GM19395 (cell line): ENCODE data around the gene NCAPD2.
"Not testable (repeated sequence)": the region's sequence is repeated elsewhere in the genome, so short reads cannot be mapped to it uniquely, and the experiment has no call there.

Experiments used
- ATAC-seq: cut with Tn5 transposase; IDR thresholded peaks from one replicate; pipeline ENCODE4 v1.9.1; 2021; ENCODE audit warnings: mild to moderate bottlenecking, moderate library complexity; ENCODE audit not compliant: unreplicated experiment

The NCAPD2 gene

GRCh38 chr12:6462234-6462995 lies 31.5 kb upstream of the NCAPD2 start:
- peak; percentile 31 for ATAC-seq

DNA sequence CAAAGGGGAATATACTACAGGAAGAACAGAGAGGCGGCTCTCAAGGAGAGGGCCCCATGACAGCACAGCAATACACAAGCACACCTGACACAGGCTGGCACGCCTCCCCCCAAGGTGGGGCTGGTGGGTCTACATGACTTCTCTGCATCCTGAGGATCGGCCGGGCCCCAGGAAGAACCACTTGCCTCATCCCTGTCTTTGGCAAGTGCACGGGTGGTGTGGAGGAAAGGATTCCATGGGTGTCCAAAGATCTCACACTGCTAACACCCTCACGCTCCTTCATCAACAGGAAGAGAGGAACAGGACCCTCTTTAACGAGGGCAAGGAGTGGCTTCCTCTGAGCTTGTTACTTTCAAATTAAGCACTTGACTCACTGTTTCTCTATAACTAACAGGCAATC lies 30.7 kb upstream of the NCAPD2 start:
- no peak for ATAC-seq

- ATAC-seq: no peak
Measured at GRCh38 chr12:6463858-6464257, 30.0 kb upstream of the NCAPD2 start.

DNA sequence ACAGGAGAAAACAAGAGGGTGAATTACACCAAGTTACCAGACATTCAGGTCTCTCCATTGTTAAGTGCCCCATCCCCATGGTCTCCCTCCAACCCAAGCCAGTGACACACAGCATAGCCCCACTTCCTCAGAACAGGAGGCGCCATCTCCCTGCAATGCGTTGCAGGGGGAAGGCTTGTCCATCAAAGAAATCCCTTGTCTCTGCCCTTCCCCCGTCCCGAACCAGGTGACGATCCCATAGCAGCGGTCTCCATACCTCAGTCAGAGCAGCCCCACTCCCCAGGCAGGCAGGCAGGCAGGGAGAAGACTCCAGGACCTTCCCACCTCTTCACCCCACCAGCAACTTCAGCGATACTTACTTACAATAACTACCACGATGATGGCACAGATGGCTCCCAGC lies 29.4 kb upstream of the NCAPD2 start:
- no peak for ATAC-seq

DNA sequence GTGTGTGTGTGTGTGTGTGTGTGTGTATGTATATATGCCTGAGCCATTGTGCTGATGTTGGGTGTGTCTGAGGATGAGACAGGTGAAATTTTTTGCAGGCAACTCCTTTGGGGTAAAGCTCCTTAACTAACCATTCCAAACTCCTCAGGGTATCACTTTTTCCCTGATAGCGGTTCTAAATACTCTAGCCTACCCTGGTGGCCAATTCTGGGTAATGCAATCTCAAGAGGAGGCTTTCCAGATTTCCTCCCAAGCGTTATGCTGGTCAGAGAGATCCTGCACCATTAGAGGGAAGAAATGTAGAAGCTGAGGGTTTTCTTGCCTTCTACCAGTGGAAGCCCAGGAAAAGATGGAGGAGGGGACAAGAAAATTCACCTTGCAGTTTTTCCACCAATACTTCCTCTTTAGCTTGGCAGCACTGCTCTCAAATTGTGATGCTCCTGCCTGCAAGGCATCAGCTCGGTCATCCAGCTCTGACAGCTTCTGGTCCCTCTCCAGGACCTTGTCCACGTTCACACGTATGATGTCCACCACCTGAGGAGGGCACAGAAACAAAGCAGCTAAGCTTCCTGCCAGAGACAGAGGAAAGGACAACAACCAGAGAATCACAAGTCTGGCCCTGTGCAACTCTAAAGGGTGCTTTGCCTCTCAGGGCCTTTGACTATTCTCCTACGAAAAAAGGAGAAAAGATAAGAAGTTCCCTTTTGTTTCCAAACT lies 28.3 kb upstream of the NCAPD2 start:
- no peak for ATAC-seq

- no peak for ATAC-seq
Measured at GRCh38 chr12:6466184-6466573, 27.7 kb upstream of the NCAPD2 start.

DNA sequence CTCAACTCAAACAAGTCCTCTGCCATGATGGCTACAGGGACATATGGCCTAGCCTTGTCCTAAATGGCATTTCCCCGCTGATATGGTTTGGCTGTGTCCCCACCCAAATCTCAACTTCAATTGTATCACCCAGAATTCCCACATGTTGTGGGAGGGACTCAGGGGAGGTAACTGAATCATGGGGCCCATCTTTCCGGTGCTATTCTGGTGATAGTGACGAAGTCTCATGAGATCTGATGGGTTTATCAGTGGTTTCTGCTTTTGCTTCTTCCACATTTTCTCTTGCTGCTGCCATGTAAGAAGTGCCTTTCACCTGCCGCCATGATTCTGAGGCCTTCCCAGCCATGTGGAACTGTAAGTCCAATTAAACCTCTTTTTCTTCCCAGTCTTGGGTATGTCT lies 27.2 kb upstream of the NCAPD2 start:
- not testable (repeated sequence) for ATAC-seq

GRCh38 chr12:6467571-6468282 lies 26.2 kb upstream of the NCAPD2 start:
- not testable (repeated sequence) for ATAC-seq

- ATAC-seq: no peak
Measured at GRCh38 chr12:6468283-6468575, 25.7 kb upstream of the NCAPD2 start.

GRCh38 chr12:6469092-6469491 lies 24.8 kb upstream of the NCAPD2 start:
- no peak for ATAC-seq

- ATAC-seq: no peak
Measured at GRCh38 chr12:6469609-6470374, 24.1 kb upstream of the NCAPD2 start.

- peak; percentile 91 for ATAC-seq
Measured at GRCh38 chr12:6470375-6471163, 23.3 kb upstream of the NCAPD2 start, which contains the start of gene VAMP1. Gene VAMP1, minus strand, starts transcription at chr12:6470677. Its CDS starts 146 bp downstream, at chr12:6470531.

DNA sequence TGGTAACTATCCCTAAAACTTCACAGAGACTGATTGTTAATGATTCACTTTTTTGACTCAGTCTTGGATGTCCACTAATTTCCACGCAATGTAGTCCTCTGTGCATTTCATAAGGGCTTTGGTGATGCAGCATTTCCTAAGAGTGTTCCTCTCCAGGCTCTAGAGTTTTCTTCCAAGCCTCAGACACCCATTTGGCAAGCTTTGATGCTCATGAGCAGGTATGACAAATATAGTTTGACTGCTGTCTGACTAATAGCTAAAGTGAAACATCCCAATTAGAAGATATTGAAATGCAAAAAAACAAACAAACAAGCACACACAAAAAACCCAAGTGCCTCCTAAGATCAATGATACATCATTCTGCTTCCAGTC lies 21.9 kb upstream of the NCAPD2 start:
- ATAC-seq: no peak

GRCh38 chr12:6472491-6472890 lies 21.4 kb upstream of the NCAPD2 start:
- no peak for ATAC-seq

DNA sequence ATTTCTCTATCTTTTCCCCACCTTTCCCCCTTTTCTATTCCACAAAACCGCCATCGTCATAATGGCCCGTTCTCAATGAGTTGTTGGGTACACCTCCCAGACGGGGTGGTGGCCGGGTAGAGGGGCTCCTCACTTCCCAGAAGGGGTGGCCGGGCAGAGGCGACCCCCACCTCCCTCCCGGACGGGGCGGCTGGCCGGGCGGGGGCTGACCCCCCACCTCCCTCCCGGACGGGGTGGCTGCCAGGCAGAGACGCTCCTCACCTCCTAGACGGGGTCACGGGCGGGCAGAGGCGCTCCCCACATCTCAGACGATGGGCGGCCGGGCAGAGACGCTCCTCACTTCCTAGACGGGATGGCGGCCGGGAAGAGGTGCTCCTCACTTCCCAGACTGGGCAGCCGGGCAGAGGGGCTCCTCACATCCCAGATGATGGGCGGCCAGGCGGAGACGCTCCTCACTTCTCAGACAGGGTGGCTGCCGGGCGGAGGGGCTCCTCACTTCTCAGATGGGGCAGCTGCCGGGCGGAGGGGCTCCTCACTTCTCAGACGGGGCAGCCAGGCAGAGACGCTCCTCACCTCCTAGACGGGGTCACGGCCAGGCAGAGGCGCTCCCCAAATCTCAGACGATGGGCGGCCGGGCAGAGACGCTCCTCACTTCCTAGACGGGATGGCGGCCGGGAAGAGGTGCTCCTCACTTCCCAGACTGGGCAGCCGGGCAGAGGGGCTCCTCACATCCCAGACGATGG lies 18.5 kb upstream of the NCAPD2 start:
- not testable (repeated sequence) for ATAC-seq

- no peak for ATAC-seq
Measured at GRCh38 chr12:6476489-6476888, 17.4 kb upstream of the NCAPD2 start.

- not testable (repeated sequence) for ATAC-seq
Measured at GRCh38 chr12:6477601-6478377, 16.1 kb upstream of the NCAPD2 start.

GRCh38 chr12:6478416-6478815 lies 15.5 kb upstream of the NCAPD2 start:
- no peak for ATAC-seq

- no peak for ATAC-seq
Measured at GRCh38 chr12:6488240-6488639, 5.7 kb upstream of the NCAPD2 start.
